ENCODE results near the gene RNU6-7.
A peak's percentile ranks its signal among the peaks of the same experiment; 100 is the strongest.

Gene RNU6-7

DNA sequence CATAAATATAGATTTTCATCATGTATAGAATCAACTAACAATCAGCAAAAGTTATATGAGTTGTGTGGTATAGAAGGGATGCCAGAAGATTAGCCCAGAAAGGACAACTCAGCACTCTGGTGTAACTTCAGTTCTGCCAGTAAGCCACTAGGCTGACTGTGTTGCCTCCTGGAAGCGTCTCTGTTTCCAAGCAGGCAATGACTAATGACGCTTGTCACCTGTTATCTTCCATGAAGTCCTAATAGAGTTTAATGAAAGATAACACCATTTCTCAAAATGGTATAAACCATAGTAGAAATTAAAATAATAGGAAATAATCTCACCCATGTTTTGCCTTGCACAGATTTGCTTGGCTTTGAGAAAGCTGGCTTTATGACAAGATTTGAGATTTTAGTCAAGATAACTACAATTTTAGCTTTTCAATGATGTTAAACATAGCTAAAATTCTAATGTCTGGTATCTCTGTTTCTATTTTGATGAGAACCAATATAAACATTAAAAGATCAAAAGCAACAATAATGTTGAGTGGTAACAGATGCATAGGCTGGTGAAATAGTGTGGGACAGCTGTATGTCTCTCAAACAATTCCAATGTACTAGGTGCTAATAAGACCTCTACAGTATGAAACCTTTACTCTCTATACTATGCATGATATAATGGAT lies 9.0 kb upstream of the RNU6-7 start:
- Histone ChIP-seq H3K4me3 (ENCODE audit: low read length) (no peak overlapping the region), H3K27ac (ENCODE audit: low read length) (no peak overlapping the region)

GRCh38 chr14:32193532-32193931 lies 8.3 kb upstream of the RNU6-7 start:
- no peaks in the 10 kb centered on the region for H3K27me3 ChIP-seq (ENCODE audit: insufficient read depth, low read length)
- H3K4me3 ChIP-seq (ENCODE audit: low read length): no peak overlapping the region
- H3K4me1 ChIP-seq (ENCODE audit: insufficient read depth, low read length): no peaks in the 10 kb centered on the region
- no peaks in the 10 kb centered on the region for H3K9me3 ChIP-seq (ENCODE audit: insufficient read depth, low read depth, low read length)
- no peaks in the 10 kb centered on the region for H3K36me3 ChIP-seq (ENCODE audit: insufficient read depth, low read depth, low read length)
- no peak overlapping the region for H3K9ac ChIP-seq (ENCODE audit: low read depth, low read length)
- no peak overlapping the region for H3K27ac ChIP-seq (ENCODE audit: low read length)

More for the DNA sequence above, 9.0 kb upstream of the RNU6-7 start:
- no peaks in the 10 kb centered on the region for H3K4me1 ChIP-seq (ENCODE audit: insufficient read depth, low read length)
- no peaks in the 10 kb centered on the region for H3K27me3 ChIP-seq (ENCODE audit: insufficient read depth, low read length)
- H3K9me3 ChIP-seq (ENCODE audit: insufficient read depth, low read depth, low read length): no peaks in the 10 kb centered on the region
- no peak overlapping the region for H3K9ac ChIP-seq (ENCODE audit: low read depth, low read length)
- H3K36me3 ChIP-seq (ENCODE audit: insufficient read depth, low read depth, low read length): no peaks in the 10 kb centered on the region

GRCh38 chr14:32195636-32196035 lies 6.2 kb upstream of the RNU6-7 start:
- H3K4me1 ChIP-seq (ENCODE audit: insufficient read depth, low read length): no peaks in the 10 kb centered on the region
- no peak overlapping the region for H3K4me3 ChIP-seq (ENCODE audit: low read length)
- H3K9ac ChIP-seq (ENCODE audit: low read depth, low read length): no peak overlapping the region
- H3K27ac ChIP-seq (ENCODE audit: low read length): no peak overlapping the region
- no peaks in the 10 kb centered on the region for H3K9me3 ChIP-seq (ENCODE audit: insufficient read depth, low read depth, low read length)
- H3K27me3 ChIP-seq (ENCODE audit: insufficient read depth, low read length): peaks cover 7% of the 10 kb centered on the region; the same call in 1 of the 2 replicates
- H3K36me3 ChIP-seq (ENCODE audit: insufficient read depth, low read depth, low read length): no peaks in the 10 kb centered on the region

GRCh38 chr14:32197919-32198318 lies 3.9 kb upstream of the RNU6-7 start:
- peaks cover 20% of the 10 kb centered on the region for H3K27me3 ChIP-seq (ENCODE audit: insufficient read depth, low read length)
- no peaks in the 10 kb centered on the region for H3K4me1 ChIP-seq (ENCODE audit: insufficient read depth, low read length)
- no peak overlapping the region for H3K9ac ChIP-seq (ENCODE audit: low read depth, low read length)
- no peak overlapping the region for H3K27ac ChIP-seq (ENCODE audit: low read length)
- no peak overlapping the region for H3K4me3 ChIP-seq (ENCODE audit: low read length)
- no peaks in the 10 kb centered on the region for H3K36me3 ChIP-seq (ENCODE audit: insufficient read depth, low read depth, low read length)
- H3K9me3 ChIP-seq (ENCODE audit: insufficient read depth, low read depth, low read length): no peaks in the 10 kb centered on the region

DNA sequence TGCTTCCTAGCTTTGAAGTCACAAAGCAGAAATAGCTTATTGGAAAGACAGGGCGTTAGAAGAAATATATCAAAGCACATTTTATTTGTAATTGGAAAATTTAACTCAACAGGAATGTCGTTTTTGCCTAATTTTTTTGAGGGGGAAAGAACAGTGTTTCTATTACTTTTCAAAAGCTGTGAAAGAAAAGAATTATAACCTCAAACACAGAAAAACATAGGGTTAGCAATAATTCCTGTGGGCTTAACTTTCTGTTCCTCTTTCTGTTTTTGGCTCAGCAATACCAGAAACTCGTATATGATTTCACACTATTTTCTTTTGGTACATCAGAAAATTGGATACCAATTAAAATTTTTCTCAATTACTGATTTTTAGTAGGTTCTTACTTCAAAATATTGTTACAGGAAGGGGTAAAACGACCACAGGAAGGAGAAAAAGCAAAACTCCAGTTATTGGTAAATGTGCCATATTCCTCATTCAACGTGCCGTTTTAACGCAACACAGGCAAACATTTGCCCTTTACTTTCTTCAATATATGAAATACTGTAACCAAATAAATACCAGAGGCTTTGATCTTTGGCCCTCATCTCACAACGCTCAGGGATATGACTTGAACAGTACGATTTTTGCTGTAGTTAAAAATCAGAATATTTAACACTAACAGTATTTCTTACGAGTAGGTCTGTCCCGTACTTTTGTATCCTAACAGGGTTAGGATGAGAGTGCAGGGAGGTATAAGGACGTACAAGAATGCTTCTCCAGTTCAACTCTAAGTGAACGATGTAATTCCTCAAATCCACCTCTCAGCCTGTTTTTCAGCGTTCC lies 1.3 kb upstream of the RNU6-7 start:
- Histone ChIP-seq H3K4me3 (ENCODE audit: low read length) (peak overlapping the region; percentile 94), H3K4me1 (ENCODE audit: insufficient read depth, low read length) (no peaks in the 10 kb centered on the region), H3K9me3 (ENCODE audit: insufficient read depth, low read depth, low read length) (no peaks in the 10 kb centered on the region), H3K36me3 (ENCODE audit: insufficient read depth, low read depth, low read length) (no peaks in the 10 kb centered on the region), H3K27ac (ENCODE audit: low read length) (no peak overlapping the region), H3K27me3 (ENCODE audit: insufficient read depth, low read length) (peaks cover 28% of the 10 kb centered on the region), H3K9ac (ENCODE audit: low read depth, low read length) (peak overlapping the region; percentile 38; the same call in 1 of the 2 replicates)

DNA sequence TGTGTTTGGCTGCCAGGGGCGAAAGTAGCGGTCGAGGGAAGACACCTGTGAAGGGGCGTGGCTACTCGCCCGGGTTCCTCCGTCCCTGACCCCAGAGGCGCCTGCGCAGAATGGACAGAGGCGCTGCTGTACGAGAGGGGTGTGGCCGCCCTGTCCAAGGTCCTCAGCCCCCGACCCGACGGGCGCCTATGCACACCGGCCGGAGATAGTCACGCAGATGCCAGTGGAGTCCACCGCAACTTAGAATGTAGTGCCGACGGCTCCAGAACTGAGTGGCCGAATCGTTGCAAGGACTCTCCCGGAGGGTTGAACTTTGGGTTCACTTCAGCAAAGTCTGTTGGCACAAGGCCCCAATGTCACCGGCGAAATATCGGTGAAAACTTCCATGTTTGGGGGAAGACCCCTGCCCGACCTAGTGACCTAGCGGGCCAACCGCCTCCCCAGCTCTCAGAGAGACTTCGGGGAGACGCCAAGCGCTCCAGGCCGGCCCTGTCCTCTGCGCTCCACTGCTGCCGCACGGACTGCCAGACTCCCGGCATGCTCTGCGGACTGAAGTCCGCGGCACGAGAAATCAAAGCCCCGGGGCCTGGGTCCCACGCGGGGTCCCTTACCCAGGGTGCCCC lies 541 bp upstream of the RNU6-7 start:
- H3K4me3 ChIP-seq (ENCODE audit: low read length): peak overlapping the region; percentile 94
- no peaks in the 10 kb centered on the region for H3K4me1 ChIP-seq (ENCODE audit: insufficient read depth, low read length)
- H3K27ac ChIP-seq (ENCODE audit: low read length): no peak overlapping the region
- H3K36me3 ChIP-seq (ENCODE audit: insufficient read depth, low read depth, low read length): no peaks in the 10 kb centered on the region
- no peaks in the 10 kb centered on the region for H3K9me3 ChIP-seq (ENCODE audit: insufficient read depth, low read depth, low read length)
- H3K9ac ChIP-seq (ENCODE audit: low read depth, low read length): peak overlapping the region; percentile 64; the same call in 1 of the 2 replicates
- peaks cover 28% of the 10 kb centered on the region for H3K27me3 ChIP-seq (ENCODE audit: insufficient read depth, low read length)

GRCh38 chr14:32202491-32202997 lies 699 bp downstream of the RNU6-7 start:
- peaks cover 28% of the 10 kb centered on the region for H3K27me3 ChIP-seq (ENCODE audit: insufficient read depth, low read length)
- H3K36me3 ChIP-seq (ENCODE audit: insufficient read depth, low read depth, low read length): no peaks in the 10 kb centered on the region
- H3K27ac ChIP-seq (ENCODE audit: low read length): no peak overlapping the region
- H3K9me3 ChIP-seq (ENCODE audit: insufficient read depth, low read depth, low read length): no peaks in the 10 kb centered on the region
- no peaks in the 10 kb centered on the region for H3K4me1 ChIP-seq (ENCODE audit: insufficient read depth, low read length)
- peak overlapping the region; percentile 94 for H3K4me3 ChIP-seq (ENCODE audit: low read length)
- peak overlapping the region; percentile 91; the same call in 1 of the 2 replicates for H3K9ac ChIP-seq (ENCODE audit: low read depth, low read length)

- Histone ChIP-seq H3K4me1 (ENCODE audit: insufficient read depth, low read length) (no peaks in the 10 kb centered on the region), H3K4me3 (ENCODE audit: low read length) (peak within 1 kb of the TSS; percentile 94), H3K9me3 (ENCODE audit: insufficient read depth, low read depth, low read length) (no peaks in the 10 kb centered on the region), H3K27me3 (ENCODE audit: insufficient read depth, low read length) (peaks cover 28% of the 10 kb centered on the region), H3K9ac (ENCODE audit: low read depth, low read length) (peak within 1 kb of the TSS; percentile 91), H3K27ac (ENCODE audit: low read length) (no peak within 1 kb of the TSS), H3K36me3 (ENCODE audit: insufficient read depth, low read depth, low read length) (no peaks in the 10 kb centered on the region)
These were observed 1.4 kb downstream of the RNU6-7 start, which contains the start of gene RNU6-8 for GRCh38 chr14:32202998-32203882. RNU6-8 (minus strand) TSS chr14:32203269.

DNA sequence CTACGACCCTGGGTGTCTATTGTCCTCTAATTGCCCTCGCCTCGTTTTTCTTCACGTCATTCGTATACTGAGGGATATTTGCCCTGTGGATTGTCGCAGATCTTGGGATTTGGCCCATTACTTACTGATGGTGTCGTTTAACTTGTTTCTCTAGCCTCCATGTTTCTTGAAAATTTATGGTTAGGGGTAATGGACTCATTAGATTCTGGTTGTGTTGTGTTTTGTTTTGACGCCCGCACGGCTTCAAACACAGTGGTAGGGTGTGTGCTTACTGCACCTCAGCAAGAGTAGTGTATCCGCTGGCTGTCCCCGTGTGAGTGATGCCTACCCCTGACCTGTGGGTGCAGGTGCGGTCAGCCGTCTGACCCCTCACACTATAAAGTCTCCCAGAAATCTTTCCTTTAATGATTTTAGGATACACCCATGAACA lies 2.1 kb downstream of the RNU6-7 start:
- Histone ChIP-seq H3K9me3 (ENCODE audit: insufficient read depth, low read depth, low read length) (no peaks in the 10 kb centered on the region), H3K27ac (ENCODE audit: low read length) (no peak overlapping the region), H3K27me3 (ENCODE audit: insufficient read depth, low read length) (peaks cover 28% of the 10 kb centered on the region), H3K36me3 (ENCODE audit: insufficient read depth, low read depth, low read length) (no peaks in the 10 kb centered on the region), H3K4me1 (ENCODE audit: insufficient read depth, low read length) (no peaks in the 10 kb centered on the region), H3K9ac (ENCODE audit: low read depth, low read length) (peak overlapping the region; percentile 91; the same call in 1 of the 2 replicates), H3K4me3 (ENCODE audit: low read length) (peak overlapping the region; percentile 94)

DNA sequence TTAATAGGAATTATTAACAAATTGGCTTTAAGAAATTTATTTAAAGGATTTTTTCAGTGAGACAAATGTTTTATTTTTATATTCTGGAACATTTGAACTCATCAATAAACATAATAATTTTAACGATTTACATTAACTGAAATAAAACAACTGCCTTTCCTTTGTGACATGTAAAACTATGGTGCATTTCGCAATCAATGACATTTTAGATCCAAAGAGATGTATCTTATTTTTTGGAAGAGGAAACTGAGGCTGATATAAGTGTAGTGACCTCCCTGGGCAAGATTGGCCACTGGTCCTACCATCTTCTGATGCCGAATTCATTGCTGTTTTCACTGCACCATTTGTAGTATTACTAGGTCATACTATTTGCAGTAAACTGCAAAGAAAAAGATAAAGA lies 3.7 kb downstream of the RNU6-7 start:
- Histone ChIP-seq H3K27ac (ENCODE audit: low read length) (no peak overlapping the region), H3K27me3 (ENCODE audit: insufficient read depth, low read length) (peaks cover 21% of the 10 kb centered on the region), H3K4me1 (ENCODE audit: insufficient read depth, low read length) (no peaks in the 10 kb centered on the region), H3K36me3 (ENCODE audit: insufficient read depth, low read depth, low read length) (no peaks in the 10 kb centered on the region), H3K9me3 (ENCODE audit: insufficient read depth, low read depth, low read length) (no peaks in the 10 kb centered on the region), H3K4me3 (ENCODE audit: low read length) (no peak overlapping the region), H3K9ac (ENCODE audit: low read depth, low read length) (no peak overlapping the region)

DNA sequence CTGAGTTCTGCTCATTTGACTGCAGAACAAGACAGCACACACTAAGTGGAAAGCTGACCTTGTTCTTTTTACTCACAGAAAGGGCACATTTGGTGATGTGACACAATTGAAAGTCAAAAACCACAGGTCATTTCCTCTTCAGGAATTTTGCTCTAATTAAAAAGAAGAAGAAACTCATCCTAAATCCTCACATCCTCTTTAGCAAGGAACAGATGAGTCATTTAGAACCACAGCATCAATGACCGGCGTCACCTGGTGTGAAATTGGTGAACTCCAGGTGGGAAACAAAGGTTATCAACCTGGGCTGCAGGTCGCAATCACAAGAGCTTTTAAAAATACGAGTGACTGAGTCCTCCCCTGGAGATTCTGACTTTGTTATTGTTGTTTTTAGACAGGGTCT lies 4.1 kb downstream of the RNU6-7 start:
- Histone ChIP-seq H3K4me3 (ENCODE audit: low read length) (no peak overlapping the region), H3K36me3 (ENCODE audit: insufficient read depth, low read depth, low read length) (no peaks in the 10 kb centered on the region), H3K9me3 (ENCODE audit: insufficient read depth, low read depth, low read length) (no peaks in the 10 kb centered on the region), H3K9ac (ENCODE audit: low read depth, low read length) (no peak overlapping the region), H3K27ac (ENCODE audit: low read length) (no peak overlapping the region), H3K4me1 (ENCODE audit: insufficient read depth, low read length) (no peaks in the 10 kb centered on the region), H3K27me3 (ENCODE audit: insufficient read depth, low read length) (peaks cover 17% of the 10 kb centered on the region)
